K562 (cell line): ENCODE results near the gene GPC3. TPM values are rescaled to one million over a fixed set of nuclear protein-coding genes. Genes with fewer than 3 reads are reported as not detected.

ENCODE experiments used
- ATAC-seq: fragments of 200-7000 bp; cut with Tn5 transposase; 3 replicates; pipeline ENCODE4 v1.9.1; 2020; ENCODE audit warnings: moderate library complexity
- BruUV-seq: library from RNA; stranded (reverse); fragments of 400-500 nt; replicated peaks from 2 replicates; lab custom pipeline; 2021; lab: Mats Ljungman, UMichigan
- CTCF ChIA-PET: fragments of 300-600 bp; formaldehyde crosslinking; extraction: SDS; loops from one replicate; lab custom pipeline; 2021; ENCODE audit warnings: low intra/inter-chr PET ratio; lab: Yijun Ruan, JAX
- POLR2A ChIA-PET: fragments of 300-600, 350-650 bp; sonication (Branson Sonifier 250); formaldehyde crosslinking; extraction: SDS; loops from one replicate; lab custom pipeline; 2021; ENCODE audit warnings: antibody characterized with exemption, inconsistent platforms; lab: Yijun Ruan, JAX
- DNase-seq, 4 experiments: peaks; one replicate each; pipeline versions ENCODE4 v3.0.0 to v3.0.0-alpha.2; 2011 to 2018; ENCODE audit warnings: low spot score in 3 of 4, mixed read lengths in 3 of 4; ENCODE audit errors: extremely low read depth in 1 of 4
- FAIRE-seq: peaks from 2 replicates; lab custom pipeline; 2011; peaks lifted over from hg19 to GRCh38; lab: Jason Lieb, UNC
- H2AFZ ChIP-seq: 2 replicates; pipeline ENCODE4 v1.6.0; 2011; ENCODE audit warnings: low read depth, low read length, control low read depth, inconsistent platforms
- H3K27ac ChIP-seq: fragments of 200-600 bp; 3 replicates; pipeline ENCODE4 v1.8.0; 2011; ENCODE audit warnings: low read depth, mild to moderate bottlenecking, control low read depth, inconsistent platforms, low read length, moderate library complexity, mixed read lengths; ENCODE audit errors: extremely low read depth
- H3K27me3 ChIP-seq, 2 experiments: fragments of 300-600 bp in 1 of 2; 2 replicates in 1 of 2; 3 replicates in 1 of 2; pipeline versions ENCODE4 v1.6.0 to v1.8.0; 2011; ENCODE audit warnings: inconsistent platforms in 2 of 2, low read length in 2 of 2, mild to moderate bottlenecking in 1 of 2, mixed read lengths in 1 of 2, moderate library complexity in 1 of 2; ENCODE audit not compliant: control insufficient read depth in 2 of 2, insufficient read depth in 2 of 2
- H3K36me3 ChIP-seq: fragments of 300-600 bp; 3 replicates; pipeline ENCODE4 v1.8.0; 2011; ENCODE audit warnings: mild to moderate bottlenecking, low read length, inconsistent platforms; ENCODE audit not compliant: control insufficient read depth, insufficient read depth
- H3K4me1 ChIP-seq, 2 experiments: fragments of 200-600 bp in 1 of 2; replicated peaks in 1 of 2; 2 replicates in 1 of 2; 3 replicates in 1 of 2; pipeline versions ENCODE4 v1.5.1 to v1.8.0; 2011; ENCODE audit warnings: inconsistent platforms in 2 of 2, low read length in 2 of 2, mild to moderate bottlenecking in 1 of 2, mixed read lengths in 1 of 2, moderate library complexity in 1 of 2; ENCODE audit not compliant: control insufficient read depth in 2 of 2, insufficient read depth in 2 of 2
- H3K4me2 ChIP-seq: 2 replicates; pipeline ENCODE4 v1.6.1; 2011; ENCODE audit warnings: low read length, control low read depth, inconsistent platforms, mixed read lengths; ENCODE audit not compliant: insufficient read depth
- H3K4me3 ChIP-seq: fragments of 200-600 bp; sonication (generic), shearing (Covaris generic); 2 replicates; pipeline ENCODE4 v1.5.1; 2016; ENCODE audit warnings: control low read depth, inconsistent platforms
- H3K79me2 ChIP-seq: fragments of 200-600 bp; 3 replicates; pipeline ENCODE4 v1.8.0; 2011; ENCODE audit warnings: low read length, inconsistent platforms; ENCODE audit not compliant: control insufficient read depth, insufficient read depth
- H3K9ac ChIP-seq, 2 experiments: 2 replicates each; pipeline versions ENCODE4 v1.6.0 to v1.6.1; 2011; ENCODE audit warnings: low read depth in 2 of 2, low read length in 2 of 2, control low read depth in 1 of 2, inconsistent platforms in 1 of 2, mild to moderate bottlenecking in 1 of 2, mixed read lengths in 1 of 2; ENCODE audit not compliant: insufficient read depth in 1 of 2
- H3K9me1 ChIP-seq: one replicate; pipeline ENCODE4 v1.6.0; 2011; ENCODE audit warnings: inconsistent platforms, mild to moderate bottlenecking, low read length, moderate library complexity; ENCODE audit not compliant: control insufficient read depth, insufficient read depth
- H3K9me3 ChIP-seq: replicated peaks from 2 replicates; pipeline ENCODE4 v1.5.1; 2011; ENCODE audit warnings: low read depth, low read length, inconsistent platforms; ENCODE audit not compliant: control insufficient read depth, insufficient read depth
- H4K20me1 ChIP-seq: replicated peaks from 2 replicates; pipeline ENCODE4 v1.6.1; 2011; ENCODE audit warnings: low read length, inconsistent platforms, mixed read lengths; ENCODE audit not compliant: control insufficient read depth, insufficient read depth
- BACH1 ChIP-seq: fragments of 200-800 bp; sonication (Bioruptor generic); IDR thresholded peaks from 2 replicates; pipeline ENCODE4 v1.6.1; 2016; ENCODE audit warnings: missing genetic modification characterization, missing compliant biosample characterization
- GABPB1 ChIP-seq: sonication (generic); formaldehyde crosslinking; IDR thresholded peaks from 2 replicates; pipeline ENCODE4 v1.8.0; 2022; ENCODE audit warnings: mild to moderate bottlenecking, missing genetic modification reagents
- GTF2F1 ChIP-seq: IDR thresholded peaks from 2 replicates; pipeline ENCODE4 v1.6.1; 2011; ENCODE audit warnings: low read depth, low read length, improper control_type of control experiment
- ILK ChIP-seq: fragments of 450-650 bp; IDR thresholded peaks from 2 replicates; pipeline ENCODE4 v1.6.1; 2016; ENCODE audit warnings: missing genetic modification characterization, low read depth, mild to moderate bottlenecking, missing compliant biosample characterization, moderate library complexity, borderline replicate concordance
- KAT7 ChIP-seq: sonication (generic); formaldehyde crosslinking; IDR thresholded peaks from 2 replicates; pipeline ENCODE4 v1.8.0; 2022; ENCODE audit warnings: missing genetic modification reagents, mild to moderate bottlenecking, borderline replicate concordance
- KDM1A ChIP-seq, 2 experiments: fragments of 450-650 bp; IDR thresholded peaks; 2 replicates each; pipeline ENCODE4 v1.6.1; 2016; ENCODE audit warnings: mild to moderate bottlenecking in 2 of 2
- PHTF2 ChIP-seq: fragments of 250-450 bp; sonication (Bioruptor Pico); IDR thresholded peaks from 2 replicates; pipeline ENCODE4 v1.5.0; 2021; ENCODE audit warnings: mild to moderate bottlenecking
- POLR3A ChIP-seq: IDR thresholded peaks from 2 replicates; pipeline ENCODE4 v1.6.1; 2011; ENCODE audit warnings: borderline replicate concordance, mild to moderate bottlenecking, moderate library complexity; ENCODE audit not compliant: insufficient read length, insufficient read depth; ENCODE audit errors: extremely low read depth
- TRIM28 ChIP-seq: fragments of 450-650 bp; IDR thresholded peaks from 2 replicates; pipeline ENCODE4 v1.6.1; 2017
- ZNF140 ChIP-seq: fragments of 250-450 bp; sonication (Bioruptor Pico); IDR thresholded peaks from 2 replicates; pipeline ENCODE4 v1.8.0; 2021; ENCODE audit warnings: moderate library complexity, mild to moderate bottlenecking, inconsistent platforms
- ZNF311 ChIP-seq: fragments of 250-450 bp; sonication (Bioruptor Pico); IDR thresholded peaks from 2 replicates; pipeline ENCODE4 v1.4.0; 2020; ENCODE audit warnings: mild to moderate bottlenecking, moderate library complexity
- in situ Hi-C: fragments of 300-500 bp; cut with MboI; formaldehyde crosslinking; loops from 4 replicates; pipeline ENCODE4 v1.15.0; 2018; ENCODE audit warnings: inconsistent platforms, mixed read lengths
- intact Hi-C: fragments of 100-400 bp; cut with micrococcal nuclease; formaldehyde crosslinking; loops from 2 replicates; pipeline ENCODE4 v1.14.2; 2022
- polyA plus RNA-seq, 8 experiments: library from polyadenylated mRNA; depleted of rRNA in 4 of 8; stranded (reverse) in 5 of 8; unstranded in 3 of 8; fragments of >200 nt; fragmentation: Nextera tagmentation in 2 of 8; fragmentation: Illumina TruSeq in 1 of 8; extraction: Ambion mirVana in 2 of 8; extraction: Trizol in 1 of 8; gene quantifications; 2 replicates each; pipeline versions ENCODE4 v1.2.1 to v1.2.3, GENCODE V29; 2011 to 2014; ENCODE audit warnings: inconsistent platforms in 1 of 8, missing spikeins in 1 of 8
- total RNA-seq, 7 experiments: library from RNA; depleted of rRNA in 6 of 7; stranded (reverse); fragments of >200 nt in 6 of 7; fragmentation: Illumina TruSeq in 2 of 7; extraction: Trizol in 2 of 7; gene quantifications; 2 replicates each; pipeline versions ENCODE4 v1.2.1 to v1.2.3, GENCODE V29; 2011 to 2021; ENCODE audit warnings: low replicate concordance in 1 of 7
- TF ChIP-seq, protein P1 (sequence below): fragments of 450-650 bp; IDR thresholded peaks from 2 replicates; pipeline ENCODE4 v1.6.1; 2018; ENCODE audit warnings: mild to moderate bottlenecking, low read depth; ENCODE audit not compliant: partially characterized antibody

Gene GPC3
- total and polyA plus RNA-seq, 9 of the 15 experiments (the other 6 are each of a cell fraction or from before 2014, with no cell fraction given), result 0.42 TPM; not detected in 8

DNA sequence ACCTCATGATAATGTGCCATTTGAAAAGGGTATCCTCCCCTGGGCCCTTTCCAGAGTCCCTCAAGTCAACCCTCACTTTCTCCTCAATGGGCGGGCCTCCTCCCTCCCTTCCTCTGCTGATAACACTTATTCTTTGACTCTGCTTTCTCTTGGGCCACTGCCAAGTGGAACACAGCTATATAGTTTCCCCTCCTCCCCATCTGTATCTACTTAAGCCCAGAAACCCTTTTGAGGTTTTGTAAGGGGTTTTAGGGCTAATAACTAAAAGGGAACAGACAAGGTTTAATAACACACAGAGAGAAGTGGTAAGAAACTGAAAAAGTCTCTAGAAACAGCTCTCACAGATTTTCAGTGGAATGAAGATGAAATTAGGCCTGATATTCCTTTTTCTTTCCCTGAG, 116.7 kb downstream of the GPC3 start (continued):
- no peak for TF ChIP-seq GTF2F1
- no peak for TF ChIP-seq ZNF140 (CRISPR knock-in tag)
- no peak for TF ChIP-seq ZNF311
- TF ChIP-seq KAT7 (CRISPR knock-in tag), result no peak
- no peak for TF ChIP-seq GABPB1
- TF ChIP-seq KDM1A (IDR thresholded peaks at IDR 0.05), result no peak
- TF ChIP-seq, protein P1, sequence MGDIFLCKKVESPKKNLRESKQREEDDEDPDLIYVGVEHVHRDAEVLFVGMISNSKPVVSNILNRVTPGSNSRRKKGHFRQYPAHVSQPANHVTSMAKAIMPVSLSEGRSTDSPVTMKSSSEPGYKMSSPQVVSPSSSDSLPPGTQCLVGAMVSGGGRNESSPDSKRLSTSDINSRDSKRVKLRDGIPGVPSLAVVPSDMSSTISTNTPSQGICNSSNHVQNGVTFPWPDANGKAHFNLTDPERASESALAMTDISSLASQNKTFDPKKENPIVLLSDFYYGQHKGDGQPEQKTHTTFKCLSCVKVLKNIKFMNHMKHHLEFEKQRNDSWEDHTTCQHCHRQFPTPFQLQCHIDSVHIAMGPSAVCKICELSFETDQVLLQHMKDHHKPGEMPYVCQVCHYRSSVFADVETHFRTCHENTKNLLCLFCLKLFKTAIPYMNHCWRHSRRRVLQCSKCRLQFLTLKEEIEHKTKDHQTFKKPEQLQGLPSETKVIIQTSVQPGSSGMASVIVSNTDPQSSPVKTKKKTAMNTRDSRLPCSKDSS, result no peak
- no peak for TF ChIP-seq TRIM28
- no peak for TF ChIP-seq POLR3A
- no peak for TF ChIP-seq ILK (tag)
- no peak for TF ChIP-seq BACH1

DNA sequence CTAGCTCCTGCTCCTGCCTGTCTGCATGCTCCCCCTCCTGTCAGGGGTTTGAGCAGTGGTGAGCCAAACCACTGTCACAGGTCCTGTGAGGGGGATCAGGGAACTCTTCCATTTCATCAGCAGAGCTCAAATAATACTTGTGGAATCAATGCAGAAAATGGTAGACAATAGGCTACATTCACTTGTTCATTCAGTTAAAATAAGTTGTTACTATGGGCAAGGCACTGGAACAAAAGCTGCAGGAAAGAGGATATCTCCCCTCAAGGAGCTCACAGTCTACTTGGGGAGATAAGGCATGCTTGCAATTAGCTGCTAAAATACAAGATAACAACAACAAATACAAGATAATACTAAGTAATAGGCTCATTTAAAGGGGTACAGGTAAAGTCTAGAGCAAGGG, 117.1 kb downstream of the GPC3 start:
- H2AFZ ChIP-seq, result no peak overlapping the region
- H3K27ac ChIP-seq, result no peak overlapping the region
- in situ Hi-C loops, result no loop called here
- H3K36me3 ChIP-seq, result no peaks in the 10 kb centered on the region
- no peak overlapping the region for H3K9ac ChIP-seq
- ChIA-PET CTCF (no interaction called here), POLR2A (no interaction called here)
- H3K4me1 ChIP-seq, result no peaks in the 10 kb centered on the region
- no peak for FAIRE-seq
- H3K79me2 ChIP-seq, result no peaks in the 10 kb centered on the region
- no peak for DNase-seq
- H3K27me3 ChIP-seq, result no peaks in the 10 kb centered on the region
- H3K4me3 ChIP-seq, result no peak overlapping the region
- no peaks in the 10 kb centered on the region for H3K9me1 ChIP-seq
- intact Hi-C loops, result no loop called here
- H4K20me1 ChIP-seq, result no peaks in the 10 kb centered on the region
- BruUV-seq, result no TSS peak
- no peak for TF ChIP-seq PHTF2 (CRISPR knock-in tag)
- no peaks in the 10 kb centered on the region for H3K9me3 ChIP-seq
- no peak for ATAC-seq
- H3K4me2 ChIP-seq, result no peak overlapping the region
